H9 (cell line): Measurements from ENCODE around the gene CROCC2. TPM values are rescaled to one million over a fixed set of nuclear protein-coding genes. Genes with fewer than 3 reads are reported as not detected.

Experiments used
- DNase-seq: peaks from one replicate; pipeline ENCODE4 v3.0.0-alpha.2; 2017
- H2AFZ ChIP-seq: one replicate; pipeline ENCODE4 v1.6.1; 2013; ENCODE audit warnings: mild to moderate bottlenecking, low read length, control low read depth, moderate library complexity
- H2AK5ac ChIP-seq: 2 replicates; pipeline ENCODE4 v1.6.1; 2013; ENCODE audit warnings: low read length, control low read depth, mixed read lengths; ENCODE audit not compliant: insufficient read length
- H2BK120ac ChIP-seq: one replicate; pipeline ENCODE4 v1.6.1; 2013; ENCODE audit warnings: low read depth, mild to moderate bottlenecking, low read length, control low read depth, inconsistent platforms; ENCODE audit not compliant: poor library complexity, severe bottlenecking
- H2BK12ac ChIP-seq: 2 replicates; pipeline ENCODE4 v1.6.1; 2013; ENCODE audit warnings: low read length, control low read depth, mixed read lengths, low read depth; ENCODE audit not compliant: insufficient read length
- H2BK15ac ChIP-seq: 2 replicates; pipeline ENCODE4 v1.6.1; 2013; ENCODE audit warnings: low read depth, low read length, control low read depth
- H2BK20ac ChIP-seq: one replicate; pipeline ENCODE4 v1.6.1; 2013; ENCODE audit warnings: low read depth, mild to moderate bottlenecking, low read length, control low read depth, inconsistent platforms; ENCODE audit not compliant: poor library complexity, severe bottlenecking
- H2BK5ac ChIP-seq: 2 replicates; pipeline ENCODE4 v1.6.1; 2013; ENCODE audit warnings: low read length, control low read depth, mixed read lengths; ENCODE audit not compliant: insufficient read length
- H3K14ac ChIP-seq: 2 replicates; pipeline ENCODE4 v1.6.1; 2013; ENCODE audit warnings: low read length, control low read depth; ENCODE audit not compliant: insufficient read depth
- H3K18ac ChIP-seq: 2 replicates; pipeline ENCODE4 v1.6.1; 2013; ENCODE audit warnings: low read depth, mild to moderate bottlenecking, mixed read lengths, low read length, control low read depth; ENCODE audit not compliant: insufficient read length
- H3K23ac ChIP-seq: 2 replicates; pipeline ENCODE4 v1.6.1; 2013; ENCODE audit warnings: low read length, control low read depth, mixed read lengths, low read depth; ENCODE audit not compliant: insufficient read length
- H3K23me2 ChIP-seq: 2 replicates; pipeline ENCODE4 v1.6.1; 2013; ENCODE audit warnings: low read depth, mild to moderate bottlenecking, mixed read lengths, low read length, control low read depth; ENCODE audit not compliant: insufficient read length, poor library complexity, severe bottlenecking
- H3K27ac ChIP-seq: 2 replicates; pipeline ENCODE4 v1.5.1; 2013; ENCODE audit warnings: low read length, control low read depth, mixed read lengths, low read depth; ENCODE audit not compliant: insufficient read length
- H3K27me3 ChIP-seq: 2 replicates; pipeline ENCODE4 v1.6.1; 2013; ENCODE audit warnings: low read length, control low read depth, inconsistent platforms; ENCODE audit not compliant: insufficient read depth
- H3K4ac ChIP-seq: 2 replicates; pipeline ENCODE4 v1.6.1; 2013; ENCODE audit warnings: low read depth, mild to moderate bottlenecking, control low read depth, inconsistent platforms, low read length, moderate library complexity
- H3K4me1 ChIP-seq: 2 replicates; pipeline ENCODE4 v1.6.1; 2013; ENCODE audit warnings: low read length, control low read depth, inconsistent platforms; ENCODE audit not compliant: insufficient read depth
- H3K4me2 ChIP-seq: 2 replicates; pipeline ENCODE4 v1.6.1; 2013; ENCODE audit warnings: low read length, control low read depth, mixed read lengths; ENCODE audit not compliant: insufficient read length, insufficient read depth
- H3K56ac ChIP-seq: 2 replicates; pipeline ENCODE4 v1.6.1; 2013; ENCODE audit warnings: low read depth, mild to moderate bottlenecking, mixed read lengths, low read length, control low read depth; ENCODE audit not compliant: insufficient read length
- H3K79me1 ChIP-seq: 2 replicates; pipeline ENCODE4 v1.6.1; 2013; ENCODE audit warnings: low read depth, mild to moderate bottlenecking, moderate library complexity, low read length, control low read depth, inconsistent platforms; ENCODE audit not compliant: insufficient read depth, poor library complexity, severe bottlenecking
- H3K79me2 ChIP-seq: 2 replicates; pipeline ENCODE4 v1.6.1; 2013; ENCODE audit warnings: low read length, control low read depth, inconsistent platforms; ENCODE audit not compliant: insufficient read depth
- H3K9ac ChIP-seq: 2 replicates; pipeline ENCODE4 v1.6.1; 2013; ENCODE audit warnings: low read length, control low read depth, mixed read lengths; ENCODE audit not compliant: insufficient read length; ENCODE audit errors: extremely low read depth
- H3K9me3 ChIP-seq: one replicate; pipeline ENCODE4 v1.6.1; 2013; ENCODE audit warnings: low read depth, low read length, inconsistent platforms; ENCODE audit not compliant: control insufficient read depth
- H3T11ph ChIP-seq: one replicate; pipeline ENCODE4 v1.6.1; 2013; ENCODE audit warnings: mild to moderate bottlenecking, low read length, control low read depth, inconsistent platforms
- H4K20me1 ChIP-seq: one replicate; pipeline ENCODE4 v1.6.1; 2013; ENCODE audit not compliant: control insufficient read depth, insufficient read length, insufficient read depth
- H4K5ac ChIP-seq: 2 replicates; pipeline ENCODE4 v1.6.1; 2013; ENCODE audit warnings: low read depth, mild to moderate bottlenecking, mixed read lengths, low read length, control low read depth; ENCODE audit not compliant: insufficient read length
- H4K8ac ChIP-seq: replicated peaks from 2 replicates; pipeline ENCODE4 v1.6.1; 2013; ENCODE audit warnings: low read length, control low read depth, mixed read lengths, low read depth; ENCODE audit not compliant: insufficient read length
- H4K91ac ChIP-seq: 2 replicates; pipeline ENCODE4 v1.6.1; 2013; ENCODE audit warnings: low read depth, mild to moderate bottlenecking, moderate library complexity, mixed read lengths, low read length, control low read depth; ENCODE audit not compliant: insufficient read length
- H3K27ac Mint-ChIP-seq, 3 experiments: 2 replicates in 2 of 3; 3 replicates in 1 of 3; pipeline ENCODE4 v1.8.0; 2020 to 2021; ENCODE audit warnings: mixed read lengths in 3 of 3, mild to moderate bottlenecking in 1 of 3, moderate library complexity in 1 of 3
- H3K27me3 Mint-ChIP-seq: 2 replicates; pipeline ENCODE4 v1.8.0; 2021; ENCODE audit warnings: low read depth, mild to moderate bottlenecking, moderate library complexity, mixed read lengths
- H3K36me3 Mint-ChIP-seq, 3 experiments: 2 replicates in 2 of 3; 3 replicates in 1 of 3; pipeline ENCODE4 v1.8.0; 2020 to 2021; ENCODE audit warnings: low read depth in 3 of 3, mixed read lengths in 3 of 3; ENCODE audit not compliant: insufficient read depth in 1 of 3
- H3K4me1 Mint-ChIP-seq, 2 experiments: 2 replicates each; pipeline ENCODE4 v1.8.0; 2020; ENCODE audit warnings: mixed read lengths in 2 of 2
- H3K4me3 Mint-ChIP-seq, 2 experiments: 2 replicates in 1 of 2; 3 replicates in 1 of 2; pipeline ENCODE4 v1.8.0; 2020 to 2021; ENCODE audit warnings: mild to moderate bottlenecking in 2 of 2, mixed read lengths in 2 of 2, moderate library complexity in 1 of 2
- H3K9me3 Mint-ChIP-seq, 2 experiments: 2 replicates in 1 of 2; 3 replicates in 1 of 2; pipeline ENCODE4 v1.8.0; 2020; ENCODE audit warnings: mild to moderate bottlenecking in 2 of 2, mixed read lengths in 2 of 2, moderate library complexity in 1 of 2
- WGBS: extraction: QIAGEN DNeasy Blood & Tissue Kit; methylation state at CpG from one replicate; pipeline ENCODE4 v1.1.7; 2013; ENCODE audit warnings: missing lambda C conversion rate, low lambda C conversion rate, mixed read lengths; ENCODE audit not compliant: insufficient read length; ENCODE audit errors: extremely low coverage; 5-methylcytosine and 5-hydroxymethylcytosine counted together
- total RNA-seq: library from RNA; stranded (reverse); gene quantifications from 2 replicates; pipeline ENCODE4 v1.2.1, GENCODE V29; 2021
- TF ChIP-seq, protein P1 (sequence below): fragments of 200-600 bp; sonication (generic); conservative IDR thresholded peaks from 3 replicates; pipeline ENCODE4 v1.8.0; 2021; ENCODE audit warnings: antibody characterized with exemption, mild to moderate bottlenecking

Gene CROCC2
- total RNA-seq, 1 experiment from 2014 or later = not detected

DNA sequence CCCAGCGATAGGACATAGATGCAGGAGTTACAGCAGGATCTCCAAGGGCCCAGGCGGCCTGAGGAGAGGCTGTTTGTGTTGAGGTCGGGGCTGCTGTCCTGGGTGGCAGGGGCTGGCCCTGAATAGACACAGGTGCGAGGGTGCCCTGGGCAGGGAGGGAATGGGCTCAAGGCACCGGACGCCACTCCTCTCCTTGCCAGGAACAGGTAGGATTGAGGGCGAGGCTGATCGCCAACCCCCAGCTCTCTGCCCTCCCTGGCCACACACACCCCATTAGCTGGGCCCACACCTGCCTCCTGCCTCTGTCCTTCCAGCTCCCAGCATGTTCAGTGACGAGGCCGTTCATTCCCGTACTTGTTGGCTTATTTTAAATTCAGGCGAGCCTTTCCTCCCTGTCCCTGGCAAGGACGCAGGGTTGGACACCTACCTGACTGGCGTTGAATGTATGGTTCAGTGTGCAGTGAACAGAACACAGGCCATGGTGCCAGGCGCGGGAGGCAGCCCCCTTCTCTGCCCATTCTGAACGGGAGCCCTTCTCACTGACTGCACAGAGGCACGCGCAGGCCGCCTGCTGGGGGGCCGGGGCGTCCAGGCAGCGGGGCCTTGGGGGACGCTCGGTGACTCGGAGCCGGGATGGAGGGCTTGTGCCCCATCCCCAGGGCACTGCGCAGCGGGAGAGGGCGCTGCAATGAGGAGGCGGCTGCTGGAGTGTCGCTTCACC, 51.0 kb downstream of the CROCC2 start:
- no peak overlapping the region for H2AFZ ChIP-seq
- no peaks in the 10 kb centered on the region for H3K9me3 ChIP-seq
- DNase-seq = peak; percentile 20
- Mint-ChIP-seq H3K36me3 (no peaks in the 10 kb centered on the region), H3K4me3 (no peak overlapping the region), H3K27ac (no peak overlapping the region), H3K27me3 (no peaks in the 10 kb centered on the region; the same call in none of the 2 replicates), H3K4me1 (peaks cover 11 to 14% of the 10 kb centered on the region in 2 experiments), H3K9me3 (no peaks in the 10 kb centered on the region)
- no peaks in the 10 kb centered on the region for H3K79me1 ChIP-seq
- no peak overlapping the region for H3K14ac ChIP-seq
- H4K5ac ChIP-seq = no peak overlapping the region
- H3K56ac ChIP-seq = no peak overlapping the region
- H2BK12ac ChIP-seq = no peak overlapping the region
- H3K79me2 ChIP-seq = no peaks in the 10 kb centered on the region
- no CpG with 5 or more reads among the region's 32 CpGs for WGBS
- no peak overlapping the region for H3K23ac ChIP-seq
- no peaks in the 10 kb centered on the region; the same call in 1 of the 2 replicates for H3K4me1 ChIP-seq
- no peak overlapping the region for H4K91ac ChIP-seq
- no peaks in the 10 kb centered on the region for H3K27me3 ChIP-seq
- H4K8ac ChIP-seq = no peak overlapping the region
- H3T11ph ChIP-seq = no peak overlapping the region
- H3K4me2 ChIP-seq = no peak overlapping the region
- no peak overlapping the region for H2BK20ac ChIP-seq
- no peak overlapping the region for H3K4ac ChIP-seq
- TF ChIP-seq, protein P1, sequence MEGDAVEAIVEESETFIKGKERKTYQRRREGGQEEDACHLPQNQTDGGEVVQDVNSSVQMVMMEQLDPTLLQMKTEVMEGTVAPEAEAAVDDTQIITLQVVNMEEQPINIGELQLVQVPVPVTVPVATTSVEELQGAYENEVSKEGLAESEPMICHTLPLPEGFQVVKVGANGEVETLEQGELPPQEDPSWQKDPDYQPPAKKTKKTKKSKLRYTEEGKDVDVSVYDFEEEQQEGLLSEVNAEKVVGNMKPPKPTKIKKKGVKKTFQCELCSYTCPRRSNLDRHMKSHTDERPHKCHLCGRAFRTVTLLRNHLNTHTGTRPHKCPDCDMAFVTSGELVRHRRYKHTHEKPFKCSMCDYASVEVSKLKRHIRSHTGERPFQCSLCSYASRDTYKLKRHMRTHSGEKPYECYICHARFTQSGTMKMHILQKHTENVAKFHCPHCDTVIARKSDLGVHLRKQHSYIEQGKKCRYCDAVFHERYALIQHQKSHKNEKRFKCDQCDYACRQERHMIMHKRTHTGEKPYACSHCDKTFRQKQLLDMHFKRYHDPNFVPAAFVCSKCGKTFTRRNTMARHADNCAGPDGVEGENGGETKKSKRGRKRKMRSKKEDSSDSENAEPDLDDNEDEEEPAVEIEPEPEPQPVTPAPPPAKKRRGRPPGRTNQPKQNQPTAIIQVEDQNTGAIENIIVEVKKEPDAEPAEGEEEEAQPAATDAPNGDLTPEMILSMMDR = no peak
- H2BK15ac ChIP-seq = no peak overlapping the region
- no peak overlapping the region for H2AK5ac ChIP-seq
- H2BK5ac ChIP-seq = no peak overlapping the region
- no peak overlapping the region for H2BK120ac ChIP-seq
- no peak overlapping the region for H3K27ac ChIP-seq
- no peak overlapping the region for H3K18ac ChIP-seq
- no peak overlapping the region for H3K9ac ChIP-seq
- H3K23me2 ChIP-seq = no peaks in the 10 kb centered on the region
- no peaks in the 10 kb centered on the region for H4K20me1 ChIP-seq
